Measurements from ENCODE around the gene BOLA3.

Gene BOLA3

DNA sequence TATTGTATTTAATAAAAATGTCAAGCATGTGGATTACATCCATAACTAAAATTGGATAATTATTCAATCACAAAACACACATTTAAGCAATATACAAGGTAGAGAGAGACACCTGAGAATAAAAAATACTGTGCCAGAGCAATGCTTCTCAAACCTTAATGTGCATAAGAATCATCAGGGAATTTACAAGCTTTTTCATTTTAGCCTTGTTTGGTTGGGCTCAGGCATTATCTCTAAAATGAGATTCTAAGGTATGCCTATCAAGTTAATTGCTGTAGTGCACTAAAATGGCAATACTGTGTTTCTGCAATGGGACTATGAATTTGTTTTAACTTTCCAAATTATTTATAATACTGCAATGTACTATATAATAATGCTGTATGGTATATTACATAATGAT lies 30.0 kb upstream of the BOLA3 start:
- Histone ChIP-seq H3K27ac (ENCODE audit: low read depth, low read length, poor library complexity, severe bottlenecking) (peak overlapping the region; percentile 81), H3K4me2 (ENCODE audit: low read length) (peak overlapping the region; percentile 90), H2AFZ (ENCODE audit: low read length) (no peak overlapping the region), H3K27me3 (ENCODE audit: insufficient read depth, low read length) (no peaks in the 10 kb centered on the region), H3K9ac (ENCODE audit: low read length) (peak overlapping the region; percentile 79), H3K4me1 (ENCODE audit: insufficient read depth, low read length, severe bottlenecking) (peaks cover 40% of the 10 kb centered on the region), H4K20me1 (ENCODE audit: insufficient read depth, low read length) (no peaks in the 10 kb centered on the region), H3K4me3 (ENCODE audit: low read depth, low read length, poor library complexity, severe bottlenecking) (peak overlapping the region; percentile 70), H3K79me2 (ENCODE audit: insufficient read depth, low read length) (peaks cover 51% of the 10 kb centered on the region), H3K36me3 (ENCODE audit: insufficient read depth, low read length) (peaks cover 40% of the 10 kb centered on the region), H3K9me3 (ENCODE audit: low read length) (no peaks in the 10 kb centered on the region), H3K9me2 (ENCODE audit: low read depth, low read length) (no peaks in the 10 kb centered on the region), H3F3A (ENCODE audit: insufficient read depth, low read length) (peaks cover 6% of the 10 kb centered on the region; the same call in 1 of the 2 replicates)
- TF ChIP-seq EZH2 (IDR thresholded peaks at IDR 0.05; ENCODE audit: borderline replicate concordance, low read length), result no peak
- TF ChIP-seq CTCF (IDR thresholded peaks at IDR 0.05; ENCODE audit: low read length), result no peak

DNA sequence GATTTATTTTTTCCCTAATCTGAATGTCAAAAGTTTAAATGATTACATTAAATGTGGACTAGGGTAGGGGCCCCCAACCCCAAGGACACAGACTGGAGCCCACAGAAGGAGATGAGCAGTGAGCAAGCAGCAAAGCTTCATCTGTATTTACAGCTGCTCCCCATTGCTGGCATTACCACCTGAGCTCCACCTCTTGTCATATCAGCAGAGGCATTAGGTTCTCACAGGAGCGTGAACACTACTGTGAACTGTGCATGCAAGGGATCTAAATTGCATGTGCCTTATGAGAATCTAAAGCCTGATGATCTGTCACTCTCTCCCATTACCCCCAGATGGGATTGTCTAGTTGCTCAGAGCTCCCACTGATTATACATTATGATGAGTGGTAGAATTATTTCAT lies 27.2 kb upstream of the BOLA3 start:
- Histone ChIP-seq H3K9me3 (ENCODE audit: low read length) (no peaks in the 10 kb centered on the region), H3K4me2 (ENCODE audit: low read length) (0 out of 2 replicates have a peak overlapping the region, but pooled peaks have one; percentile 35), H3K27me3 (ENCODE audit: insufficient read depth, low read length) (no peaks in the 10 kb centered on the region), H3F3A (ENCODE audit: insufficient read depth, low read length) (no peaks in the 10 kb centered on the region), H3K79me2 (ENCODE audit: insufficient read depth, low read length) (peaks cover 63% of the 10 kb centered on the region), H3K9me2 (ENCODE audit: low read depth, low read length) (no peaks in the 10 kb centered on the region), H3K4me3 (ENCODE audit: low read depth, low read length, poor library complexity, severe bottlenecking) (no peak overlapping the region), H3K4me1 (ENCODE audit: insufficient read depth, low read length, severe bottlenecking) (peaks cover 16% of the 10 kb centered on the region), H3K9ac (ENCODE audit: low read length) (no peak overlapping the region), H3K27ac (ENCODE audit: low read depth, low read length, poor library complexity, severe bottlenecking) (no peak overlapping the region), H2AFZ (ENCODE audit: low read length) (no peak overlapping the region), H3K36me3 (ENCODE audit: insufficient read depth, low read length) (peaks cover 67% of the 10 kb centered on the region), H4K20me1 (ENCODE audit: insufficient read depth, low read length) (no peaks in the 10 kb centered on the region)
- TF ChIP-seq EZH2 (IDR thresholded peaks at IDR 0.05; ENCODE audit: borderline replicate concordance, low read length) (no peak), CTCF (IDR thresholded peaks at IDR 0.05; ENCODE audit: low read length) (no peak)

- no peaks in the 10 kb centered on the region for H3K9me2 ChIP-seq (ENCODE audit: low read depth, low read length)
- H3K4me3 ChIP-seq (ENCODE audit: low read depth, low read length, poor library complexity, severe bottlenecking), result no peak overlapping the region
- peaks cover 3% of the 10 kb centered on the region for H3K4me1 ChIP-seq (ENCODE audit: insufficient read depth, low read length, severe bottlenecking)
- H3K9ac ChIP-seq (ENCODE audit: low read length), result no peak overlapping the region
- no peak for TF ChIP-seq CTCF (IDR thresholded peaks at IDR 0.05; ENCODE audit: low read length)
- no peak for TF ChIP-seq EZH2 (IDR thresholded peaks at IDR 0.05; ENCODE audit: borderline replicate concordance, low read length)
- H3K79me2 ChIP-seq (ENCODE audit: insufficient read depth, low read length), result peaks cover 26% of the 10 kb centered on the region
- H3K27ac ChIP-seq (ENCODE audit: low read depth, low read length, poor library complexity, severe bottlenecking), result no peak overlapping the region
- H3K4me2 ChIP-seq (ENCODE audit: low read length), result no peak overlapping the region
- no peaks in the 10 kb centered on the region for H3K27me3 ChIP-seq (ENCODE audit: insufficient read depth, low read length)
- H3K36me3 ChIP-seq (ENCODE audit: insufficient read depth, low read length), result peaks cover 94% of the 10 kb centered on the region
- no peak overlapping the region for H2AFZ ChIP-seq (ENCODE audit: low read length)
- 0 out of 2 replicates have a peak, but pooled peaks cover 3% of the 10 kb centered on the region for H3K9me3 ChIP-seq (ENCODE audit: low read length)
- no peaks in the 10 kb centered on the region for H4K20me1 ChIP-seq (ENCODE audit: insufficient read depth, low read length)
- no peaks in the 10 kb centered on the region for H3F3A ChIP-seq (ENCODE audit: insufficient read depth, low read length)
Measured at GRCh38 chr2:74168739-74169138, 21.0 kb upstream of the BOLA3 start.

All from OCI-LY1 (cell line).